Colonic mucosa (tissue), 4 donors: Measurements from ENCODE around the gene STAC3. TPM values are rescaled to one million over a fixed set of nuclear protein-coding genes. Genes with fewer than 3 reads are reported as not detected.

Experiments
- DNase-seq: peaks from one replicate; pipeline ENCODE4 v3.0.0-alpha.2; 2020
- H3K27ac ChIP-seq: fragments of 200-600 bp; one replicate; pipeline ENCODE4 v1.8.0; 2021
- H3K27me3 ChIP-seq: fragments of 200-600 bp; one replicate; pipeline ENCODE4 v1.8.0; 2021
- H3K36me3 ChIP-seq: fragments of 200-600 bp; one replicate; pipeline ENCODE4 v1.8.0; 2021
- H3K4me1 ChIP-seq: fragments of 200-600 bp; one replicate; pipeline ENCODE4 v1.8.0; 2021; ENCODE audit warnings: mild to moderate bottlenecking
- H3K4me3 ChIP-seq: fragments of 200-600 bp; one replicate; pipeline ENCODE4 v1.8.0; 2021
- H3K9ac ChIP-seq, 2 donors: one replicate each; pipeline ENCODE4 v1.7.0; 2013; ENCODE audit warnings: control low read depth in 2 of 2, low read depth in 2 of 2, low read length in 2 of 2
- H3K9me3 ChIP-seq: fragments of 200-600 bp; one replicate; pipeline ENCODE4 v1.8.0; 2021
- CTCF ChIP-seq: fragments of 200-600 bp; IDR thresholded peaks from one replicate; pipeline ENCODE4 v1.8.0; 2022; ENCODE audit warnings: antibody characterized with exemption, mild to moderate bottlenecking
- intact Hi-C: fragments of 100-400 bp; cut with DNase I; formaldehyde crosslinking; loops from one replicate; pipeline ENCODE4 v1.14.1; 2022
- total RNA-seq, 2 donors: library from RNA; stranded (reverse); fragmentation: NEBNext Ultra II Directional in 1 of 2; extraction: Animal tissue kit (Norgen Biotek cat#: 25700) in 1 of 2; gene quantifications; one replicate each; pipeline ENCODE4 v1.2.1, GENCODE V29; 2021
- donor health status: healthy.
- donor health status: DM: no; HTN: no; CAD: no.
- donor health status: DM: no; HTN: no; CAD: no.

The STAC3 gene
- total RNA-seq, 2 donors from 2014 or later, result 1.9 to 2.7 TPM

DNA sequence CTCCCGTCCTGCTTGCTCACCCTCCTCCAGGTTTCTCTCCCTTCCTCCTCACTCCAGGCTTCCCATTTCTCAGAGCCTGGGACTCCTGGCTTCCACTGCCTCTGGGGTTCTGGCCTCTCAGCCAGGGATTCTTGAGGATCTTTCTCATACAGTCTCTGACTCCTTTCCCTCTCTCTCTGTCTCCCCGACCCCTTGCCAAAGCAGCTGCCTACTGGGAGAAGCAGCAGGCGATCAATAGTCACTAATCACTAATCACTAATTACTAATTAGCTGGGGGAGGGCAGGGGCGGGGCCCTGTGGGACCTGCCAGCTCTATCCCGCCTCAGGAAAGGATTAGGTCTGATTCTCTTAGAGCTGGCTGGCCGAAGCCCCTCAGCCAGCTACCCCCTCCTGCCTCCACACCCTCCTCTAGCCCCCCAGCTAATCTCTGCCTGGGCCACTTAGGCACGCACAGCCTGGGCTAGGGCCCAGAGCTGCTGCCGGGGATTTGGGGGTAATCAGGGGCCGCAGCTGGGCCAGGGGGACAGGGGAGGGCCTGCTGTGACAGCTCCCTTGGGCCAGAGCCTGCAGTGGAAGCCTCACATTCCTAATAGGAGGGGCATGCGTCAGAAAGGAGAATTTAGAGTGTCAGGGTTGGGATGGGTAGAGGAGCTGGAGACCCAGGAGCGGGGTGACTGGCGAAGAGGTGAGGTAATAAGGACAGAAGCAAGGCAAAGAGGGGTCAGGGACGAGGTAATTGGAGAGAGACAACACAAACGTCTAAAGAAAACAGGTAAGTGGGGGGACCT is 31.6 kb downstream of the STAC3 start:
- DNase-seq, result no peak
- Histone ChIP-seq H3K9ac (no peak overlapping the region), H3K4me3 (no peak overlapping the region), H3K27ac (no peak overlapping the region), H3K9me3 (no peaks in the 10 kb centered on the region), H3K4me1 (peaks cover 10% of the 10 kb centered on the region), H3K27me3 (peaks cover 94% of the 10 kb centered on the region), H3K36me3 (no peaks in the 10 kb centered on the region)
- TF ChIP-seq CTCF, result no peak
- intact Hi-C loops, result no loop called here

GRCh38 chr12:57218030-57218853 is 32.7 kb downstream of the STAC3 start:
- Histone ChIP-seq H3K9ac (no peak overlapping the region), H3K27me3 (peaks cover 84% of the 10 kb centered on the region), H3K27ac (no peak overlapping the region), H3K9me3 (no peaks in the 10 kb centered on the region), H3K36me3 (no peaks in the 10 kb centered on the region), H3K4me1 (peaks cover 15% of the 10 kb centered on the region), H3K4me3 (no peak overlapping the region)
- TF ChIP-seq CTCF, result no peak
- DNase-seq, result no peak
- intact Hi-C loops, result no loop called here

GRCh38 chr12:57216921-57217879 is 33.8 kb downstream of the STAC3 start:
- Histone ChIP-seq H3K4me1 (peaks cover 15% of the 10 kb centered on the region), H3K9ac (peak overlapping the region in 1 of 2 donors; percentile 43), H3K27ac (no peak overlapping the region), H3K9me3 (no peaks in the 10 kb centered on the region), H3K36me3 (no peaks in the 10 kb centered on the region), H3K4me3 (peak overlapping the region; percentile 31), H3K27me3 (peaks cover 76% of the 10 kb centered on the region)
- TF ChIP-seq CTCF, result no peak
- DNase-seq, result no peak
- intact Hi-C loops, result no loop called here

DNA sequence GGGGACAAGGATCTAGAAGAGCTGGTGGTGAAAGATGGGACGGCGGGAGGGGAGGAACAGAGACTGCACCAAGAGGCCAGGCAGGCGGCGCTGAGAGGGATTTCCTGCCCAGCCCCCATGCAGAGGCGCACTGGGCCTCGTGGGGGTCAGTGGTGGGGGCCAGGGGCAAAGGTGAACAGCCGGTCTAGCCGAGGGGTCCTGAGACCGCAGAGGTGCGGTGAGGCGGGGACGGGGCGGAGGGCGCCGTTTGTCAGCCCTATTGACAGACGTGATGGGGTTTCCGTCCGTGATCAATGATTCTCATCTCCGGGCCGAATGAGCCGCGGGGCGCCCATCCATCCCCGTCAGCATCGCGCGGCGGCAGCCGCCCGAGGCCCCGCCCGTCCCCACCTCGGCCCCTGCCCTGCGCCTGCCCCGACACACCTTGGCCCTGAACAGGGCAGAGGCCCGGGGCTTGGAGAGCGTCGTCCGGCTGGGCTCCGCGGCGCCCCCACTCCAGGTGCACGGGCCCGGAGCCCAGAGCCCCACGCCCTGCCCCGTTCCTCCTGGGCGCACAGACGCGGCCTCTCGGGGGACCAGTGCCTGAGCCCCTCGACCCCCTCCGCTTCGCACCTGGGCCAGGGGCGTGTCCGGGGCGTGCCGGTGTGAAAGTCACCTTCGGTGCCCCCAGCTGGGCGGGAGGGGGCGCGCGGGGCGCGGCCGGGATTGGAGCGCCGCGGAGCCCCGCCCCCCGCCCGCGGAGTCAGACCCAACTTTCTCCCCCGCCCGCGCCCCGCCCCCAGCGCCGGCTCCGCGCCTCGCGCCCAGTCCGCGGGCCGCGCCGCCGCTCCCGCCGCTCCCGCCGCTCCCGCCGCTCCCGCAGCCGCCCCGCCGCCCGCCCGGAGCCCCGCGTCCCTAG is 34.7 kb downstream of the STAC3 start, which contains the start of gene NXPH4:
Gene NXPH4 (plus strand): TSS at position 781 of the 898 bp plus-strand sequence. CDS start 176 bp downstream, outside the sequence.
- H3K27me3 ChIP-seq, result peaks cover 67% of the 10 kb centered on the region
- H3K9me3 ChIP-seq, result no peaks in the 10 kb centered on the region
- no peak within 1 kb of the TSS for H3K27ac ChIP-seq
- peaks cover 15% of the 10 kb centered on the region for H3K4me1 ChIP-seq
- intact Hi-C loops, result no loop called here
- peak within 1 kb of the TSS; percentile 31 for H3K4me3 ChIP-seq
- peak within 1 kb of the TSS in 1 of 2 donors; percentile 43 for H3K9ac ChIP-seq
- TF ChIP-seq CTCF, result no peak
- H3K36me3 ChIP-seq, result no peaks in the 10 kb centered on the region
- peak; percentile 47 for DNase-seq
